ENCODE data around the gene ARL17B.
"Not testable (repeated sequence)": the region's sequence is repeated elsewhere in the genome, so short reads cannot be mapped to it uniquely, and the experiment has no call there.

Gene ARL17B

GRCh38 chr17:46361755-46362154 lies at the start of gene ARL17B:
Gene ARL17B (minus strand): TSS chr17:46361766. CDS start chr17:46358397, 3,369 bp downstream.
- not testable (repeated sequence) for H3K9ac ChIP-seq; H3K4me3 ChIP-seq; H3K27me3 ChIP-seq; H3K4me1 ChIP-seq; H4K20me1 ChIP-seq; H3K27ac ChIP-seq; H3K4me2 ChIP-seq; H3K9me3 ChIP-seq (replicated peaks in 1 of 11); H3K36me3 ChIP-seq

GRCh38 chr17:46409864-46410263 lies 48.3 kb upstream of the ARL17B start:
- H3K36me3 ChIP-seq; H4K20me1 ChIP-seq; H3K27me3 ChIP-seq; H3K9ac ChIP-seq; H3K4me2 ChIP-seq; H3K4me3 ChIP-seq; H3K9me3 ChIP-seq (replicated peaks in 1 of 11); H3K27ac ChIP-seq; H3K4me1 ChIP-seq: not testable (repeated sequence)

DNA sequence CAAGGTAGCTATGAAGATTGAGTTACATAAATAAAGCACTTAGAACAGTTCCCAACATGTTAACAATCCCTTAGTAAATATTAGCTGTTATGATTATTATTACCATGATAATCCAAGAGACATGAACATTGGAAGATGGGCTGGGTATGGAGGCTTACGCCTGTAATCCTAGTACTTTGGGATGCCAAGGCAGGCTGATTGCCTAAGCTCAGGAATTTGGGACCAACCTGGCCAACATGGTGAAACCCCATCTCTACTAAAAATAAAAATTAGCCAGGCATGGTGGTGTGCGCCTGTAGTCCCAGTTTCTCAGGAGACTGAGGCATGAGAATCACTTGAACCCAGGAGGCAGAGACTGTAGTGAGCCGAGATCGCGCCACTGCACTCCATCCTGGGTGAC lies 45.6 kb upstream of the ARL17B start:
- H3K27ac ChIP-seq = not testable (repeated sequence)

DNA sequence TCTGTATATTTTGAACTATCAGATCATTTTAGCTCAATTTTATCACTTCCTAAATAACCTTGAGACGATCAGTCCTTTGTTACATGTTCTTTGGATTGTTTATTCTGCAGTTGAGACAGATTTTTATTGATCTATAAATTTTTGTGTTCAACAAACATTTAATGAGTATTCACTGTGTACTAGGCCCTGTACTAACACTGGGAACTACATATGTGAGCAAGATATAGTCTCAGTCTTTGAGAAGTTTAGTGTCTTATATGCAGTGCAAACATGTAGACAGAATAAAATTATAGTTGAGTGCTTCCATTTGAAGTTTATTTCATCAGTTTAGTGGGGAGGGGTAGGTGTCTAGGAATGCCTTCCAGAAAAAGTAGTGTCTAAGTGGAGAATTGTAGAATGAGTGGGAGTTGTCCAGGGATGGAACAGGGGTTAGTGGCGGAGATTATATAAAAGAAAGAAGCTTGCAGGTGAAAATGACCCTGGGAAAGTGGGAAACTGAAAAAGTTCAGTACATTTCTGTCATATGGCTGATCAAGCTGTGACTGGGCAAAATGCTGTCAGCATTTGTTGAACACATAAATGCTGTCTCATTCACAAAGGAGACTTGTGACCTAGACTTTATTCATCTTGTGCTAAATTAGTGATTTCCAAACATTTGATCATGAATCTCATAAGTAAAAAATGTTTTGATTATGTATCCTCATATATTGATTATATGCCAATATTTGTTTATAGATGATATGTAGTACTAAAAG lies 39.6 kb upstream of the ARL17B start:
- H3K4me3 ChIP-seq; H3K4me1 ChIP-seq; H3K4me2 ChIP-seq; H3K9ac ChIP-seq; H3K27ac ChIP-seq; H4K20me1 ChIP-seq; H3K9me3 ChIP-seq (replicated peaks in 1 of 11); H3K36me3 ChIP-seq; H3K27me3 ChIP-seq: not testable (repeated sequence)

More for the DNA sequence above, 45.6 kb upstream of the ARL17B start:
- H4K20me1 ChIP-seq; H3K4me3 ChIP-seq; H3K4me1 ChIP-seq; H3K27me3 ChIP-seq; H3K9me3 ChIP-seq (replicated peaks in 1 of 11); H3K4me2 ChIP-seq; H3K9ac ChIP-seq; H3K36me3 ChIP-seq: not testable (repeated sequence)

GRCh38 chr17:46400543-46400942 lies 39.0 kb upstream of the ARL17B start:
- not testable (repeated sequence) for H3K4me2 ChIP-seq; H4K20me1 ChIP-seq; H3K36me3 ChIP-seq; H3K4me1 ChIP-seq; H3K27ac ChIP-seq; H3K4me3 ChIP-seq; H3K9ac ChIP-seq; H3K27me3 ChIP-seq; H3K9me3 ChIP-seq (replicated peaks in 1 of 11)

GRCh38 chr17:46399993-46400392 lies 38.4 kb upstream of the ARL17B start:
- H3K9me3 ChIP-seq (replicated peaks in 1 of 11); H3K4me2 ChIP-seq: not testable (repeated sequence)

DNA sequence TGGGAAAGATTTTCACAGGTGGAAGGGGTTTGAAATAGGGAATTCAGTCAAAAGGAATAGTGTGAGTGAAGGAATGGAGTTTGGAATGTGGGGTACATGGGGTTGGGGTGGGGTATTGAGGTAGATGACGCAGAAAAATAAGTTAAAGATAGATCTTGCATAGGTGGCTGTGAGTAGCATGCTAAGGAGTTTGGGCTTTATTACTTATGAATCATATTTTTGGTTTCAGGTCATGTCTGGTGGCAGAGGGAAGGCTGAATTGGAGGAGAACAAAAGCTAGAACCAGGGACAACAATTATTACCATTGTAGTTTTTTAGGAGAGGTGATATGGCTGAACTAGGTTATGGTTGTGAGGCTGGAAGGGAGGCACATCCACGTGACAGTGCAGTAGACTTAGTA lies 34.7 kb upstream of the ARL17B start:
- not testable (repeated sequence) for H3K4me1 ChIP-seq; H3K36me3 ChIP-seq; H4K20me1 ChIP-seq; H3K27me3 ChIP-seq; H3K9ac ChIP-seq; H3K4me2 ChIP-seq; H3K27ac ChIP-seq; H3K9me3 ChIP-seq (replicated peaks in 1 of 11); H3K4me3 ChIP-seq

More at GRCh38 chr17:46399993-46400392, 38.4 kb upstream of the ARL17B start:
- not testable (repeated sequence) for H3K4me3 ChIP-seq, H4K20me1 ChIP-seq, H3K9ac ChIP-seq, H3K4me1 ChIP-seq, H3K36me3 ChIP-seq, H3K27me3 ChIP-seq, H3K27ac ChIP-seq

GRCh38 chr17:46393702-46394101 lies 32.1 kb upstream of the ARL17B start:
- not testable (repeated sequence) for H3K9ac ChIP-seq; H3K9me3 ChIP-seq (replicated peaks in 1 of 11); H3K4me3 ChIP-seq; H3K27me3 ChIP-seq; H3K36me3 ChIP-seq; H3K4me2 ChIP-seq; H3K4me1 ChIP-seq; H4K20me1 ChIP-seq; H3K27ac ChIP-seq

DNA sequence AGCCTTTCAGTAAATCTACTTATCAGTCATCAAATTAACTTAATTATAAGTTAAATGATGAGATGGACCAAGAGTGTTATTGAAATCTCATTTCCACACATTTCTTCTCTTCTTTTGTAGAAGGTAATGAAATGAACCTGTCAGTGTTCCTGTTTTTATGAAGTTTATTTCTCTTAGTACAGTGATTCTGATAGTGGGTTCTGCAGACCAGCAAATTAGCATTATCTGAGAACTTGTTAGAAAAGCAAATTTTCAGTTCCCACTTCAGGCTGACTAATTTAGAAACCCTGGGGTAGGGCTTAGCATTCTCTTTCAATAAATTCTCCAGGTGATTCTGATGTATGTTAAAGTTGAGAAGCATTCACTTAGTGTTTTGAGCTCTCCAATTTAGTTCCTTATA lies 23.9 kb upstream of the ARL17B start:
- H3K9ac ChIP-seq; H3K9me3 ChIP-seq (replicated peaks in 1 of 11); H4K20me1 ChIP-seq: not testable (repeated sequence)

DNA sequence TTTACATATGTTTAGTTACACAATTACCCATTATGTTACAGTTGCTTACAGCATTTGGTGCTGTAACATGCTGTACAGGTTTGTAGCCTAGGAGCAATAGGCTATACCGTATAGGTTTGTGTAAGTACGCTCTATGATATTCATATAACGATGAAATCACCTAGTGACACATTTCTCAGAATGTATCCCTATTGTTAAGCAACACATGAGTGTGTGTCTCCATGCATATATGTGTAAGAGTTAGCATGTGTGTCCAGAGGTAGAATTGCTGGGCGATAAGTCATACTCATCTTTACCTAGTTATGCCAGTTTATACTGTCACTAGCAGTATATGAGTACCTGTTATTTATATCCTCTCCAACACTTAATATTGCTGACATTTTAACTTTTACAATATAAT lies 21.6 kb upstream of the ARL17B start:
- not testable (repeated sequence) for H3K9ac ChIP-seq; H3K27ac ChIP-seq; H3K4me1 ChIP-seq; H3K4me2 ChIP-seq; H3K36me3 ChIP-seq; H3K27me3 ChIP-seq; H3K4me3 ChIP-seq; H3K9me3 ChIP-seq (replicated peaks in 1 of 11); H4K20me1 ChIP-seq

More for the DNA sequence above, 23.9 kb upstream of the ARL17B start:
- not testable (repeated sequence) for H3K27me3 ChIP-seq, H3K4me2 ChIP-seq, H3K4me3 ChIP-seq, H3K36me3 ChIP-seq, H3K4me1 ChIP-seq, H3K27ac ChIP-seq

DNA sequence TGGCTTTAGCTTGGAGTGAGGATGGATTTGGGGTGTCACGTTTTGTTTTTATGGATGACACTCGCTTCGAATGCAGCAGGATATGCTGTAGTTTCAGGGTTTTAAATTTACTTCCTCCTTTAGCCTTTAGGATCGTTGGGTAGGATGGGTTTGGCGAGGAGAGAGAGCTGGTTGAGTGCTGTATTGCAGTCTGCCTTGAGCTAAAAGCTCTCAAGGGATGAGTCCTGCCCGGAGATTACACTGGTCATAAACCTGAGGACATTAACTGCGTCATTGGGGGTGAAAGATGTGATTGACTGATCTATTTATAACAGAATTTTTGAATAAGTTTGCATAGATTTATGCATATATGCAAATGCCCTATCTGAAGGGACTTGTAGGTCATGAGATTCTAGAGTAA lies 11.9 kb upstream of the ARL17B start:
- H3K4me1 ChIP-seq; H3K9ac ChIP-seq; H3K9me3 ChIP-seq (replicated peaks in 1 of 11); H3K4me2 ChIP-seq; H3K36me3 ChIP-seq; H3K27me3 ChIP-seq; H3K27ac ChIP-seq; H4K20me1 ChIP-seq; H3K4me3 ChIP-seq: not testable (repeated sequence)

DNA sequence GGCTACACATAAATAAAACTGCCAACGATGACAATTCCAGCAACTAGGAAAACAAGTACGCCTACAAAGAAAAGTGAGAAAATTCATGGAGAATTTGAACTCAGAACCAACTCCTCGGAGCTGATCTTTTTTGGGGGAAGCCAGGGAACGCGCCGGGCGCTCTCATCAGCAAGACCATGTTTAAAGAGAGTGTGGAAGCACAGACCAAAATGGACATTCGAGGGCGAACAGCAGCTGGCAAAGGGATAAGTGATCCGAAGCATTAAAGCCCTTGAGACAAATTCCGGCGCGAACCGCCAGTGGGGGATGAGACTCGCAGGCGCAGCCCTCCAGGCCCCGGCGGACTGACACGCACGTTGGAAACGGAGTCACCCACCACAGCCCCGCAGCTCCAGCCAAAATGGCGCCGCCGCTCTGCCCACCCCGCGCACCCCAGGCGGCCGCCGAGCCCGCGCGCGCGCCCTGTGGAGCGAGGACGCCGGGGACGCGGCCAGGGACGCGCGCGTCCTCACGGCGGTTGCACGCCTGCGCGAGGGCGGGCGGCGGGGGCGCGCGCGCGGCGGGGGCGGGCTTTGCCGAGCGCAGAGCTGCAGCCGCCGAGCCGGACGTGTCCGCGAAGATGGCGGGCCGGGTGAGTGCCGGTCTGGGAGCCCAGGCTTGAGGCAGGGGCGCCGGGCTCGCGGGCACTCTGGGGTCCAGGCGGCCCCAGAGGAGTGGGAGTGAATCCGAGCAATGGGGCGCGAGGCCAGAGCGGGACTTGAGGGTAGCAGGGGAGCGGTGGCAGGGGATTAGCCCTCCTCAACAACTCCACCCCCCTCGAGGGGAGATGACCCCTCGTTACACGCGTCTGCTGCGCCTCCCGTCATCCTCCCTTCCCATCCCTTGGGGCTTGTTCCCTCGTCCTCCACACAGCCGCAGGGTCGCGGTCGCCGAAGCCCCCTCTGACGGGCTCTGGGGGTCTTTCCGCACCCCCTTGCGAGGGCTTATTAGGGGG lies 11.0 kb upstream of the ARL17B start:
- not testable (repeated sequence) for H3K36me3 ChIP-seq; H3K4me2 ChIP-seq; H3K4me1 ChIP-seq; H3K27ac ChIP-seq; H4K20me1 ChIP-seq; H3K9ac ChIP-seq; H3K27me3 ChIP-seq; H3K4me3 ChIP-seq; H3K9me3 ChIP-seq (replicated peaks in 1 of 11)

DNA sequence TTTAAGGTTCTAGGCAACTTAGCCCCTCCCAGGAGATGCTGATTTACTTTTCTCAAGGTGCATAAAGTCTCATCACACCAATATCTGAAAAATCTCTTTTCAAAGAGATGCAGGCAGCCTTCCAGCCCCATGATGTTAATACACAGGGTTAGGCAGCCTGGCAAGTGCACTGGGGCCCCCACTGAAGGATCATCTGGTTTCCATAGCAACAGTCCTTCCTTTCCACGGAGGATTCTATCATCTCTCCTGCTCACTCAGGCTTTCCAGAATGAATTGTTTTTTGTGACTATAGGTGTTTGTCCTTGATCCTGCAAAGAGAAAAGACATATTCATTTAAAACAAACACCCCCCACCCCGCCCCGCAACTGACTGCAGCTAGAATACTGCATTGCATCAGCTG lies 6.0 kb upstream of the ARL17B start:
- H3K27me3 ChIP-seq; H3K36me3 ChIP-seq; H3K4me1 ChIP-seq; H3K27ac ChIP-seq; H4K20me1 ChIP-seq; H3K9ac ChIP-seq; H3K9me3 ChIP-seq (replicated peaks in 1 of 11); H3K4me3 ChIP-seq; H3K4me2 ChIP-seq: not testable (repeated sequence)

DNA sequence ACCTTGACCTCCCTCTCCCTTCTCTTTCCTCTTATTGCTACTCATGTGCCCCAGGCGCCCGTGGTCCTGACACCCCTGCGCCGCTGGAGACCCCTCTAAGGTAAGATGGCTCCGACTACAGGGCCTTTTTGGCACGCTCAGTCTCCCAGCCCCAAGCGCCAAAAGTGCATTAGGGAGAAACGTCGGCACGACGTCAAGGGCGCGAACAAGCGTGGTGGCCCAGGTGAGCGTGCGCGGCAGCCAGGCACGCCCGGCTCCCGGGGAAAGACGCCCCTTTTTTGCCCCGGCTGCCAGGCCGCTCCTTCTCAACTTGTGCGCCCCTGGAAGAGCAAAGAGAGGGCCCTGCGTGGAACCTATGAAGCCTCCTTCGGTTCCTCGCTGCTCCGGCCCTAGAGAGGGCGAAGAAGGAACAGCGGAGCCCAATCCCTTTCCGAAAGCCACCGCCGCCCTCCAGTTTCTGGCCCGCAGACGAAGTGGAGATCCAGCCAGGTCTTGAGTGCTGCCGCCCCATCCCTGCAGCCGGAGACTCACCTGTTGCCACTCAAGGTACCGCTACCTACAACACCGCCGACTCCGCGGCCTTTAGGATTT lies 326 bp downstream of the ARL17B start:
- not testable (repeated sequence) for H3K9ac ChIP-seq; H3K4me1 ChIP-seq; H3K36me3 ChIP-seq; H3K4me3 ChIP-seq; H3K27ac ChIP-seq; H3K4me2 ChIP-seq; H4K20me1 ChIP-seq; H3K27me3 ChIP-seq; H3K9me3 ChIP-seq (replicated peaks in 1 of 11)
